NK-92 (cell line): ENCODE measurements around the gene COL5A1.

Experiments used
- DNase-seq: peaks from one replicate; lab custom pipeline; 2025; ENCODE audit not compliant: unreplicated experiment; lab: John Stamatoyannopoulos, UW

COL5A1 gene

GRCh38 chr9:134724202-134724911, 82.8 kb downstream of the COL5A1 start:
- DNase-seq: no peak

- no peak for DNase-seq
These were observed 83.5 kb downstream of the COL5A1 start for GRCh38 chr9:134724912-134725604.

GRCh38 chr9:134725605-134725940, 84.0 kb downstream of the COL5A1 start:
- DNase-seq: no peak

GRCh38 chr9:134726026-134726721, 84.6 kb downstream of the COL5A1 start:
- no peak for DNase-seq

GRCh38 chr9:134726722-134727034, 85.1 kb downstream of the COL5A1 start:
- DNase-seq: no peak

- DNase-seq: no peak
These were observed 86.6 kb downstream of the COL5A1 start for GRCh38 chr9:134728021-134728795.

GRCh38 chr9:134728801-134729495, 87.3 kb downstream of the COL5A1 start:
- DNase-seq: no peak

GRCh38 chr9:134730011-134730760, 88.6 kb downstream of the COL5A1 start:
- no peak for DNase-seq

- no peak for DNase-seq
These were observed 89.3 kb downstream of the COL5A1 start for GRCh38 chr9:134730761-134731496.

GRCh38 chr9:134731497-134732391, 90.1 kb downstream of the COL5A1 start:
- no peak for DNase-seq

- no peak for DNase-seq
These were observed 90.9 kb downstream of the COL5A1 start for GRCh38 chr9:134732392-134733110.

- DNase-seq: no peak
These were observed 92.1 kb downstream of the COL5A1 start for GRCh38 chr9:134733480-134734232.

- no peak for DNase-seq
These were observed 92.7 kb downstream of the COL5A1 start for GRCh38 chr9:134734270-134734669.

- DNase-seq: no peak
These were observed 94.0 kb downstream of the COL5A1 start for GRCh38 chr9:134735441-134736175.

GRCh38 chr9:134736791-134737497, 95.3 kb downstream of the COL5A1 start:
- no peak for DNase-seq
